Vagina (tissue), 2 donors: ENCODE data around the gene MCM3. TPM values are rescaled to one million over a fixed set of nuclear protein-coding genes. Genes with fewer than 3 reads are reported as not detected.

Experiments used
- DNase-seq, 2 donors: peaks; one replicate each; pipeline ENCODE4 v3.0.0-alpha.2; 2017; ENCODE audit errors: extremely low spot score in 2 of 2
- H3K27ac ChIP-seq: fragments of 200-600 bp; sonication (generic); one replicate; pipeline ENCODE4 v1.5.1; 2019
- H3K27me3 ChIP-seq: fragments of 200-600 bp; sonication (generic); one replicate; pipeline ENCODE4 v1.5.1; 2019
- H3K36me3 ChIP-seq, 2 donors: fragments of 200-600 bp; sonication (generic); one replicate each; pipeline ENCODE4 v1.5.1; 2017 to 2019
- H3K4me1 ChIP-seq: fragments of 200-600 bp; sonication (generic); one replicate; pipeline ENCODE4 v1.5.1; 2019
- H3K4me3 ChIP-seq, 2 donors: fragments of 200-600 bp; sonication (generic); 1 replicate in 1 of 2; 2 replicates in 1 of 2; pipeline ENCODE4 v1.5.1; 2016 to 2019
- H3K9me3 ChIP-seq: fragments of 200-600 bp; sonication (generic); one replicate; pipeline ENCODE4 v1.5.1; 2019
- CTCF ChIP-seq, 3 experiments: fragments of 450-650 bp in 2 of 3; fragments of 200-600 bp in 1 of 3; sonication (generic) in 1 of 3; IDR thresholded peaks; one replicate each; pipeline ENCODE4 v1.5.1; 2017 to 2019; ENCODE audit warnings: antibody characterized with exemption in 3 of 3, mild to moderate bottlenecking in 2 of 3, moderate library complexity in 2 of 3
- POLR2A ChIP-seq, 2 donors: fragments of 450-650 bp; IDR thresholded peaks; one replicate each; pipeline ENCODE4 v1.6.1; 2017; ENCODE audit warnings: antibody characterized with exemption in 2 of 2, mild to moderate bottlenecking in 2 of 2, moderate library complexity in 2 of 2
- POLR2AphosphoS5 ChIP-seq, 2 donors: sonication (generic); formaldehyde crosslinking; IDR thresholded peaks; one replicate each; pipeline ENCODE4 v1.9.0; 2017; ENCODE audit warnings: antibody characterized with exemption in 2 of 2, mild to moderate bottlenecking in 2 of 2, low read depth in 1 of 2; ENCODE audit not compliant: insufficient read depth in 1 of 2
- intact Hi-C: fragments of 100-400 bp; cut with DNase I; formaldehyde crosslinking; loops from one replicate; pipeline ENCODE4 v1.15.1; 2023
- total RNA-seq: library from RNA; depleted of rRNA; stranded (reverse); fragments of >200 nt; gene quantifications from one replicate; pipeline ENCODE4 v1.2.3, GENCODE V29; 2016

Gene MCM3
- total RNA-seq, 1 donor from 2014 or later: 36.3 TPM

- DNase-seq: no peak
- intact Hi-C loops: no loop called here
- Histone ChIP-seq H3K4me1 (peaks cover 20% of the 10 kb centered on the region), H3K27me3 (no peaks in the 10 kb centered on the region), H3K9me3 (no peaks in the 10 kb centered on the region), H3K27ac (no peak overlapping the region), H3K36me3 (no peaks in the 10 kb centered on the region), H3K4me3 (no peak overlapping the region)
- TF ChIP-seq CTCF (IDR thresholded peaks at IDR 0.05) (no peak), POLR2AphosphoS5 (IDR thresholded peaks at IDR 0.05; ENCODE audit: insufficient read depth in 1 of 2, low read depth in 1 of 2) (no peak), POLR2A (IDR thresholded peaks at IDR 0.05) (no peak)
Measured at GRCh38 chr6:52317841-52318581, 33.5 kb upstream of the MCM3 start.

- TF ChIP-seq CTCF (IDR thresholded peaks at IDR 0.05) (no peak), POLR2A (IDR thresholded peaks at IDR 0.05) (no peak), POLR2AphosphoS5 (IDR thresholded peaks at IDR 0.05; ENCODE audit: insufficient read depth in 1 of 2, low read depth in 1 of 2) (no peak)
- Histone ChIP-seq H3K4me3 (no peak overlapping the region), H3K9me3 (no peaks in the 10 kb centered on the region), H3K4me1 (peaks cover 20% of the 10 kb centered on the region), H3K27ac (no peak overlapping the region), H3K36me3 (no peaks in the 10 kb centered on the region), H3K27me3 (no peaks in the 10 kb centered on the region)
- no peak for DNase-seq
- intact Hi-C loops: no loop called here
Measured at GRCh38 chr6:52317211-52317610, 32.7 kb upstream of the MCM3 start.

GRCh38 chr6:52314752-52315151 lies 30.2 kb upstream of the MCM3 start:
- Histone ChIP-seq H3K4me3 (no peak overlapping the region), H3K27me3 (no peaks in the 10 kb centered on the region), H3K27ac (no peak overlapping the region), H3K36me3 (no peaks in the 10 kb centered on the region), H3K9me3 (no peaks in the 10 kb centered on the region), H3K4me1 (peaks cover 18% of the 10 kb centered on the region)
- intact Hi-C loops: no loop called here
- DNase-seq: no peak
- TF ChIP-seq POLR2A (IDR thresholded peaks at IDR 0.05): no peak
- no peak for TF ChIP-seq POLR2AphosphoS5 (IDR thresholded peaks at IDR 0.05; ENCODE audit: insufficient read depth in 1 of 2, low read depth in 1 of 2)
- no peak for TF ChIP-seq CTCF (IDR thresholded peaks at IDR 0.05)

GRCh38 chr6:52312461-52312860 lies 27.9 kb upstream of the MCM3 start:
- Histone ChIP-seq H3K4me1 (peaks cover 3% of the 10 kb centered on the region), H3K27me3 (no peaks in the 10 kb centered on the region), H3K4me3 (no peak overlapping the region), H3K36me3 (no peaks in the 10 kb centered on the region), H3K9me3 (no peaks in the 10 kb centered on the region), H3K27ac (no peak overlapping the region)
- TF ChIP-seq POLR2AphosphoS5 (IDR thresholded peaks at IDR 0.05; ENCODE audit: insufficient read depth in 1 of 2, low read depth in 1 of 2) (no peak), POLR2A (IDR thresholded peaks at IDR 0.05) (no peak)
- no peak for DNase-seq
- intact Hi-C loops: no loop called here

GRCh38 chr6:52310932-52311331 lies 26.4 kb upstream of the MCM3 start:
- no peak overlapping the region for H3K27ac ChIP-seq
- intact Hi-C loops: no loop called here
- no peak for TF ChIP-seq CTCF (IDR thresholded peaks at IDR 0.05)

More at GRCh38 chr6:52310932-52311331, 26.4 kb upstream of the MCM3 start:
- no peaks in the 10 kb centered on the region for H3K9me3 ChIP-seq
- DNase-seq: no peak
- no peaks in the 10 kb centered on the region for H3K27me3 ChIP-seq
- H3K4me1 ChIP-seq: peaks cover under 1% of the 10 kb centered on the region
- no peaks in the 10 kb centered on the region for H3K36me3 ChIP-seq
- no peak overlapping the region for H3K4me3 ChIP-seq
